ENCODE results near the gene HSF2.
A peak's percentile ranks its signal among the peaks of the same experiment; 100 is the strongest.

Gene HSF2, protein sequence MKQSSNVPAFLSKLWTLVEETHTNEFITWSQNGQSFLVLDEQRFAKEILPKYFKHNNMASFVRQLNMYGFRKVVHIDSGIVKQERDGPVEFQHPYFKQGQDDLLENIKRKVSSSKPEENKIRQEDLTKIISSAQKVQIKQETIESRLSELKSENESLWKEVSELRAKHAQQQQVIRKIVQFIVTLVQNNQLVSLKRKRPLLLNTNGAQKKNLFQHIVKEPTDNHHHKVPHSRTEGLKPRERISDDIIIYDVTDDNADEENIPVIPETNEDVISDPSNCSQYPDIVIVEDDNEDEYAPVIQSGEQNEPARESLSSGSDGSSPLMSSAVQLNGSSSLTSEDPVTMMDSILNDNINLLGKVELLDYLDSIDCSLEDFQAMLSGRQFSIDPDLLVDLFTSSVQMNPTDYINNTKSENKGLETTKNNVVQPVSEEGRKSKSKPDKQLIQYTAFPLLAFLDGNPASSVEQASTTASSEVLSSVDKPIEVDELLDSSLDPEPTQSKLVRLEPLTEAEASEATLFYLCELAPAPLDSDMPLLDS

GRCh38 chr6:122399348-122400120, at the start of gene HSF2:
Gene HSF2 (plus strand): TSS chr6:122399652. CDS start chr6:122399738, 86 bp downstream.
- DNase-seq: peak; percentile 85

GRCh38 chr6:122352981-122353664, 46.3 kb upstream of the HSF2 start:
- DNase-seq: no peak

DNA sequence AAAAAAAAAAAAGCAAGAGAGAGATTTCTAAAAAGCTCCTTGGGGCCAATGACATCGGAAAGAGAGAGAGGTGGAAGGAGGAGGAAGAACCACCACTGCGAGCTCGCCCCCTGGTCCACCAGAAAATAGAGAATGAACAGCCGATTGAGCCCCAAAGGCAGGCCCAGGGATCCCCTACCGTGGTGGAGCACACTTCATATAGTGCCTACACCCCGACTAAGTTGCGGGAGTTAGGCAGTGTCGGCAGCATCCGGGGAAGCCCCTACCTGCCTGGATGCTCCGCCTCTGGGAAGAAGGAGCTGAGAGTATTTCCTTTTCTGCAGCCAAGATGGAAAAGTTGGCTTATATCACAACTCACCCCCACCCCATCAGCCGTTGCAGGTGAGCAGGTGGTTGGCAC, 38.6 kb upstream of the HSF2 start:
- no peak for DNase-seq

DNA sequence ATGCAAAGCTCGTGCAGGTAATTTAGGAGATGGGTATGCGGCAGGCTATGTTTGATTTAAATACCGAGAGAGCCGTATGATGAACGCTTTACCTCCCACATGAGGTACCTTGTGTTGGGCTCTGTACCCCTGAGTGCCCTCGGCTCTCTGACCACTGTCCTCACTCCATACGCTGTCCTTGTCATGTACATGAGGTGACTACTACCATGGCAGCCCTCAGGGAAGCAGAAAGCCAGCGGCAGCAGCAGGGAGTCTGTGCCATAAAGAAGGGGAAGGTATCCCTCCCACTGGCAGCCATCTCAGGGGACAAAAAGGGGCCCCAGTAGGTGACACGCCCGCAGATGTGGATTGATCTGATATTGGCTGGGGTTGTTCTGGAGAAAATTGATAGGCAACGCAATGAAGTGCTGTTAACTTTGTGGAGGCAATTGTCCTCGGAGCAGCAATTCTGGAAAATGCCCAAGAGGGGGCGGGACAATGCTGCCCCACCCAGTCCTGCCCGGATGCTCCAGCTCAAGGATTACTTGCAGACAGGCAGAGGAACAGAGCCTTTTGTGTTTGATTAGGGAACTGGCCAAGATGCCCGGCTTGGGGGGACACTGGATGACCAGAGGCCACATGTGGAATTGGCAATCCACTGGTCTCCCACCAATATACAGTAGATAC, 38.0 kb upstream of the HSF2 start:
- no peak for DNase-seq

DNA sequence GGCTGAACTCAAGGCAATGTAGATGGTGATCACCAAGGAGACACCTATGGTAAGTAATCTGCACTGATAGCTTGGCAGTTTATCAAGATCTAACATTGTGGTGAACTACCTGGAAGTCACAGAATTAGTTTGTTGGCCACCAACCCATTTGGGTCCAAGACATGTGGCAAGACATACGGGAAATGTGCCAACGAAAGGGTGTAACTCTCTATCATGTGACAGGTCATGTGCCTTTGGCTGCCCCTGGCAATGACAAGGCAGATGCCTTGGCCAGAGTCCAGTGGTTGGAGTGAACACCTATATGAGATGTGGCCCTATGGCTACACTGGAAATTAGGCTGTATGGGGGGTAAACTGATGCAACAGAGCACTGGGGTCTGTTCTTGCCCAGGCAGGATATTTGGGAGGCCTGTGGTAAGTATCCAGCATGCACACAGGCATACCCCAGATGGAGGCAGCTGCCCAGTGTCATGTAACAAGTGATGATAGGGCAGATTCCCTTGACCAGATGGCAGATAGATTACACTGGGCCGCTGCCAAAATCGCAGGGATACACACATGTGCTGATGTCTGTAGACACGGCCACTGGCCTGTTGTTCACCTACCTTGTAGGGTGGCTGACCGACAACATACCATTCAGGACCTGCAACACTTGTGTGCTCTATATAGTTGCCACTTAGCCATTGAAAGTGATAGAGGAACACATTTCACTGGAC, 35.5 kb upstream of the HSF2 start:
- DNase-seq: no peak

- DNase-seq: no peak
These were observed 33.6 kb upstream of the HSF2 start for GRCh38 chr6:122365775-122366403.

DNA sequence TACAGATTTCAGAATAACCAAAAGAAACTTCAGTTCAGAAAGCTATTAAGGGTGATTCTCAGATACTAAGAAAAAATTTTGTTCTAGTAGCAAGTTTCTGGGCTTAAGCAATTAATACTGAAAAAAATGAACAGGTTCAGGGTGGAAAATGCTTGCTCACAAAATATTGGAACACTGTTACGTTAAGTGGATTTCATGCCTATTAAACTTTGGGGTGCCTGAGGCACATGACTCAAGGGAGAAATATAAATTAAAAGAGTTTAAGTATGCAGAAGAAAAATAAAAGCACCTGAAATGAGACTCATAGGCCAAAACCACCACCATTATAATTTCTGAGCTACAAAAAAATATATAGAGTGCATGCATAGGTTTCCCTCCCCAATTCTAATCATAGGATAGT, 32.3 kb upstream of the HSF2 start:
- DNase-seq: no peak

- no peak for DNase-seq
These were observed 29.9 kb upstream of the HSF2 start for GRCh38 chr6:122369536-122369935.

- DNase-seq: no peak
These were observed 26.8 kb upstream of the HSF2 start for GRCh38 chr6:122372647-122373046.

GRCh38 chr6:122374307-122374706, 25.1 kb upstream of the HSF2 start:
- no peak for DNase-seq

DNA sequence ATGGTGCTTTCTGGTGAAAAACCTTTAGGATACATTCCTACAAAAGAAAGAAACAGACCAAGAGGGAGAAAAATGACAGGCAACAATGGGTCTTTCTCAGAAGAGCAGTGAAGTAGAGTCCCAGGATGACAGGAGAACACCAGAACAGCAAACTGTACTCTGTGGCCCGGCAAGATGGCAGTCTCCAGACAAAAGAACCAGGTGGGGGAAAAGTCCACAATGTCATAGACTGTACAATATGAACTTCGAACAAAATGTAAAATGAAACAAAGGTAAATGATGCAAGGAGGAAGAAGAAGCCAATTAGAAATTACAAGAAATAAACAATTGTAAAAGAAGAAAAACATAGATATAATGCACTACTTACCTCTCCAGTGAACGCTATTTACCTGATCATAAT, 23.2 kb upstream of the HSF2 start:
- DNase-seq: no peak

- DNase-seq: peak; percentile 20
These were observed 17.8 kb upstream of the HSF2 start for GRCh38 chr6:122381494-122382265.

GRCh38 chr6:122385857-122386612, 13.4 kb upstream of the HSF2 start:
- DNase-seq: no peak

- no peak for DNase-seq
These were observed 10.5 kb upstream of the HSF2 start for GRCh38 chr6:122388945-122389344.

GRCh38 chr6:122389704-122390372, 9.6 kb upstream of the HSF2 start:
- peak; percentile 26 for DNase-seq

DNA sequence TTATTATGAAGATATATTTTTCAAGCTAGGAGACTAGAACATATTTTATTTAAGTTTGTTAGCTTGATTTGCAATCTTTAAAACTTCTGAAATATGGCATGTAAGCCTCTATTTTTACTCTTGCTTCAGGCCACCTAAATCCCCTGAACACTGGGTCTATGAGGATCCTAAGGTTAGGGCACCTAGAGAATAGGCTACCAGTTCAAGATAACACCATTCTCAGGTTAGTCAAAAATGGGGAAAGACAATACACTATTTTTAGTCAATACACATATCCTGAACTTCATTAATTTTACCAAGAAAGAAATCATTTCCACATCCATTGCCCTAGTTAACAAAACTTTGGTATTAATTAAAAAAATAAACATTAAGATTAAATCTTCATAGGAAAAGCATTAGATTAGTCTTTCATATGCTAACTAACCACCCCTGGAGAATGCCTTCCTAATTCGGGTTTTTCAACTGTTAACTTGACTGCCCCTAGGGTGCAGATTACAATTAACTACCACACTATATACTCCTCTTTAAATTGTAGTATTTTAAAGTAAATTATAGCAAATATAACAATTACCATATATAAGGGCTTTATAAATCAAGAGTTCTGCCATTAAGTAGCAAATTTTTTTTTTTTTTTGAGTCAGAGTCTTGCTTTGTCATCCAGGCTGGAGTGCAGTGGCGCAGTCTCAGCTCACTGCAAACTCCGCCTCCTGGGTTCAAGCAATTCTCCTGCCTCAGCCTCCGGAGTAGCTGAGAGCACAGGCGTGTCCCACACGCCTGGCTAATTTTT, 6.7 kb upstream of the HSF2 start:
- no peak for DNase-seq

- DNase-seq: no peak
These were observed 6.0 kb upstream of the HSF2 start for GRCh38 chr6:122393351-122393896.

DNA sequence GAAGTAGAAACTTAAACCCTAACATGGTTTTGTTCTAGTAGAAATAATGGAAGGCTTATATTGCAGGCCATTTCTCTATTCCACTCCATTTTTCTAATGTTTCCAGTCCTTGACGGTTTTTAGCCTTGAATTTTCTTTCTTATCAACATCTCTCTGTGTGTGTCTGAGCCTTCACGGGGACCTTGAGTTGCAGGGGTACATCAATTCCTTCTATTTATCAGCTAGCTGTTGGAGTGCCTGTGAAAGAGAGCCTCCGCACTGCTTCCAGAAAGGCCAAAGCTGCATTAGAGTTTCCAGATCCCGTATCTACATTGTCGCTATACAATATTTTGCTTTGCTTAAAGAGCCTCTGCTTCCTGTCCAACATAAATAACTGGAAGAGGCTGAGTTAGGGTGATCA, 5.4 kb upstream of the HSF2 start:
- DNase-seq: no peak

DNA sequence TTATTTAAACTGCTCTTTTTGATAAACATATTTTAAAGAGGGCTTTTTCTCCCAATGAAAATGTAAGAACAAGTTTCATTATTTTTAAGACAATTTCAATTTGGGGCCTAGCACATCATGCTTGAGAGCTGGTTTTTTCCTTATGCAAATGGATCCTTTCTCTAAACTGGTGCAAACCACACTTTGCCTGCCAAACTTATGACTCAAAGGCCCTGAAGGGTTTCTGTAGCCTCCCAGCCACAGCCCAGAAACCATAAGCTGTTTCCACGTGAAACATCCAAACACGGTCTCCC, 451 bp upstream of the HSF2 start:
- DNase-seq: no peak

Data from NCI-H510A treated with DMSO at 0.1 percent for 48 hours (cell line).